HG02623 (cell line): ENCODE measurements around the gene CTCFL.
"Not testable (repeated sequence)": the region's sequence is repeated elsewhere in the genome, so short reads cannot be mapped to it uniquely, and the experiment has no call there.

Experiments
- ATAC-seq: cut with Tn5 transposase; IDR thresholded peaks from one replicate; pipeline ENCODE4 v1.9.1; 2021; ENCODE audit warnings: moderate library complexity; ENCODE audit not compliant: unreplicated experiment

Gene CTCFL

DNA sequence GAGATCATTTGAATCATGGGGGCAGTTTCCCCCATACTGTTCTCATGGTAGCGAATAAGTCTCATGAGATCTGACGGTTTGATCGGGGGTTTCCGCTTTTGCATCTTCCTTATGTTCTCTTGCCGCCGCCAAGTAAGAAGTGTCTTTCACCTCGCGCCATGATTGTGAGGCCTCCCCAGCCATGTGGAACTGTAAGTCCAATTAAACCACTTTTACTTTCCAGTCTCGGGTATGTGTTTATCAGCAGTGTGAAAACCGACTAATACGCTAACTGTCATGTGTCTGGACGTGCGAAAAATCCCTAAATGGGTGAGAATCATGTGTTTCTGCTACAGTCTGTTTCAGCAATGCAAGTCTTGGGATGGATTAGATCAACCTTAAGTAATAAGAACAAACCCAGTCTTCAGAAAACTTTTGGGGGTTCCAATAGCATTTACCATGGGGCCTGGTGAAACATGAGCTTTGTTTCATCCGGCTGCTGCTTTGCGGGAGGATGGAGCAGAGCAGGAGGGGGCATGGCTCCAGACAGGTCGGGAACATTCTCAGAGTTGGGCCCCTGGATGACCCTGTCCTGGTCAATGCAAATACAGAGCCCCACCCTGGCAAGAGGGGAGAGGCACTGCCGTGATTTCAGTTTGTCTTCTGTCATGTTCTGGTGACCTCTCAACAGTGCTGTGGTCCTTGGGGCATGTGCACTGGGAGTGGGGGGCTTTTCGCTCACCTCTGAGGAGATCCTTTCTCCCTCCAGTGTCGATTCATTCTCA lies 41.5 kb downstream of the CTCFL start:
- ATAC-seq: peak; percentile 34

DNA sequence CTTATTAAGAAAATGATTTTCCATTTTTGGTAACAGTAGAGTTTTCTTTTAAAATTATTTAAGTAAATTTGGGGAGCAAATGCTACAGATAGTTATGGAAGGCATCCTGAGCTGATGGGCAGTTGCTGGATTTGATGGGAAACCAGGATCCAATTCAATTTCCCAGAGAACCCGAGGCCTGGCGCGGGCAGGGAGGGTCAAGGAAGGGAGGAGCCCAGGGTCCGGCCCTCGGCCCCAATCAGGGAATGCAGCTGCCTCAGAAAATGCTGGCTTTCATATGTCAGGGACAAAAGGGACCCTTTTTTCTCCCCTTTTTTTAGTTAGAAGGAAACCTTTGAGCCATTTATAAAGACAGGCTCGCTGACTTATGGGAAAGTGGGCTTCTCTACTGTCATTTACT lies 42.1 kb downstream of the CTCFL start:
- ATAC-seq: no peak

DNA sequence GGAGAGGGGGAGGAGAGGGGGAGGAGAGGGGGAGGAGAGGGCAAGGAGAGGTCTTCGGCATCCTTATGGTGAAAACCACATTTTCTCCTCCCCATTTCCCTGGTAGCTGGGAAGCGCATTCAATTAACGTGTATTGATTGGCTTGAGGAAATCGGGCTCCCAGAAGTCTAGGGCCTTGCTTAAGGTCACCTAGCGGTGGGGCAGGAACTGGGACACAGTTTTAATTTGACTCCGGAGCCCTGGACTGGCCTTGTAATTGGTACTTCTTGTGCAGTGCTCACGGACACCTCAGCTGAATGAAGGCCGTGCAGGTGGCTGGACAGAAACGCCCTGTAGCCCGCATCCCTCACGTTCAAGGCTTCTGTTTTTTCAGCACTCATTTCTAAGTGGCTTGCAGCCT lies 42.8 kb downstream of the CTCFL start:
- no peak for ATAC-seq

DNA sequence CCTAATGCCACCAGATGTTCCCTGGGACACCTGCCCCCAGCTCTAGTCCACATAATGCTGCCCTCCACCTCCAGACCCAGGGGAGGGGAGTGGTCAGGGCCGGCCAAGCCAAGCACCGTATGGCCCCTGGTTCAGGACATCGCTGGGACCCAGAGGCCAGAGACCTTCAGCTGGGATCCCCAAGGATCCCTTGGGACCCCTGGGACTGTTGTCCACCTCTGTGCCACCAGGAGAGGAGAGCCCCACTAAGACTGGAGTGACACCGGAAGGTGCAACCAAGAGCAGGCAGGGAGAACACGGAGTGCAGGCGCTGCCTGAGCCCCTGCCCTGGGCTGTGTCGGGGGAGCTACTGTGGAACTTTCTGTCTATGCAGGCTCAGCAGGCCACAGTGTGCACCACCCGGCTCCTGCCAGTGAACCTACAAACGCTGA lies 43.6 kb downstream of the CTCFL start:
- ATAC-seq: peak; percentile 10

DNA sequence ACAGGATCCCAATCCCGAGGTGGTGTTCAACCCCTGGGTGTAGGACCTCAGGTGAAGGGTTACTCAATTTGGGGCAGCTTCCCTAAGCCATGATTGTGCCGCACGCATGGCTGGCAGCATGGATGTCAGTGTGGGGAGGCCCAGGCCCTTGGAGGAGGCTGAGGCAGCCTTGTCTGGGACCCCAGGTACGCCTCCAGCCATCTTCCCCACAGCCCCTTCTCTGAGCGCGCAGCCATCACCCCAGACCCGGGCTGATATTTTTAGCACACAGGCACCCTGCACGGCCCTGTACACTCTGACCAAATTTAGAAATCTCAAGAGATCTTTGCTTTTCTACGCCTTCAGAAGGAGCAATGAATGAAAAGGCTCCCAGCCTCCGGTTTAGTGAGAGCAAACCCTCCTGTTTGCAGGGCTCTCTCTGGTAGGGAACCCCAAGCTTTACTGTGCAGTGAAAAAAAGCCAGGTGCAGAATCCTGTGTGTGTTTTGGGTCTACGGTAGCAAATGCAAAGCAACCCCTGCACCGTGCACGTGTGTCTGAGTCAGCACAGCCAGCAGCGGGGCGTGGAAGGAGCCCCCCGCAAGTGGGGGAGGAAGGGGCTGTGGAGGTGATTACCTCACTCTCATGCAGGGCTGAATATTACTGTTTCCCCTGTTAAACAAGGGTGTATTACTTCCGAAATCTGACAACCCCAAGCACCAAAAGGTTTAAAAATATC lies 44.3 kb downstream of the CTCFL start:
- peak; percentile 43 for ATAC-seq

DNA sequence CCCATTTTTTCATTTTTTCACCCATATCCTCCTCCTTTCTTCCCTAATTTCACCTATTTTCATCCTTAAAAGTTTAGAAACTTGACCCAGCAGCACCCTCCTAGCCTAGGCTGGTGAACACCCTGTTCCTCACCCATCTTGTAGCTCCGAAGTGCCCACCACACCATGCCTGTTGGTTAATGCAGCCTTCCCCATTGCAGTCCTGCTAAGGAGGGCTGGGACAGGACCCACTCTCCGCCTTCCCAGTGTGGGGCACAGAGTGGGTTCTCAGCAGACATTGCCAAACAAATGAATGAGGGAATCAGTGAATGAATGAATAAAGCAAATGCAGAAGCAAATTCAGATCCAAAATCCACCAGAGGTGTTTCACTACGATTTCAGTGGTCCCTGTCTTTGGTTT lies 45.7 kb downstream of the CTCFL start:
- no peak for ATAC-seq

DNA sequence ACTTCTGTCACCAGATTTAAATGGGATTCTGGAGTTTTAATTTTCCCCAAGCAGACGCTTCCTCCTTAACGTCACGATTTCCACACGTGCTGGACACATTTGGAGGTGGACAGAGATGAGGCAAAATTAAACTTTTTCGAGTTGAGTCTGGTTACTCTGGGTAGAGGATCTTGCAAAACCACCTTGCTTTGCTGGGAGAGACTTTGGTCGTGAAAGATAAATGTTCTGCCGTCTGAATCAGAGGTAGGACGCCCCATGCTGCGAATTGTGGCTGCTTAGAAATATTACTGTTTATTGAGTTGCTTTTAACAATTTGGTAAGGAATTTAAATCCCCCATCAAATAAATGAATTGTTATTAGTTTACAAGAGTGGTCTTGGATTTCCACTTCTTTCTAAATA lies 46.8 kb downstream of the CTCFL start:
- ATAC-seq: no peak

DNA sequence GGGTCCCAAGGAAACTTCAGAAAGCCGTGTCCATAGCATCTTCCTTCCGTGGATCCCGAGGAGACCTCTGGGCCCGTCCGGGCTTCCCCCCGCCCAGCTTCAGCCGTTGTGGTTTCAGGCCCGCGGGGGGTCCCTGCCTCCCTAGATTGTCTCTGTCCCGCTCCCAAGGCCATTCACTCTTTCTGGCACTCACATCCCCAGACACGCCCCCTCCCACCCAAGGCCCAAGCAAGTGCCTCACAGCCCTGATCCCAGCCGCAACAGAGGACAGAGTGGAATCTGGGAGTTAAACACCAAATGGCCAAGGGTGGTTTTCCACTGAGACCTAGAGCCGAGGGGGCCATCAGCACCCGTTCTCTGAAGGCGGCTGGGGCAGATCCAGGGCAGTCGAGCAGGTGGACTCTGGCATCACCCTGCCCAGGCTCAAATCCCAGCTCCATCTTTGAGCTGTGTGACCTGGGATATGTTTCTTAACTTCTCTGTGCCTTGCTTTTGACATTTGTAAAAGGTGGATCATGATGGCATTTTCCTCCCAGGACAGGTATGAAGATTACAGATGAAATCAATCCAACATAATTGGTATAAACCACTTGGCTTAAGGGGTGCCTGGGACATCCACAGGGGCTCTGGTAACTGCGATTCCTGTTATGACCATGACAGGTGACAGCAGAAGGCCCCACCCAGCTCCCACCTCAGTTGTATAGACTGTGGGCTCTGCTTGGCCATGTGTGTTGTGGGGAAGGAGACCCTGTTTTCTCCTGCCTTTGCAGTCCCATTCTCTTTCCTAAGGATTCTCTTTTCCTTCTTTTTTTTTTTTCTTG lies 48.1 kb downstream of the CTCFL start:
- ATAC-seq: no peak

DNA sequence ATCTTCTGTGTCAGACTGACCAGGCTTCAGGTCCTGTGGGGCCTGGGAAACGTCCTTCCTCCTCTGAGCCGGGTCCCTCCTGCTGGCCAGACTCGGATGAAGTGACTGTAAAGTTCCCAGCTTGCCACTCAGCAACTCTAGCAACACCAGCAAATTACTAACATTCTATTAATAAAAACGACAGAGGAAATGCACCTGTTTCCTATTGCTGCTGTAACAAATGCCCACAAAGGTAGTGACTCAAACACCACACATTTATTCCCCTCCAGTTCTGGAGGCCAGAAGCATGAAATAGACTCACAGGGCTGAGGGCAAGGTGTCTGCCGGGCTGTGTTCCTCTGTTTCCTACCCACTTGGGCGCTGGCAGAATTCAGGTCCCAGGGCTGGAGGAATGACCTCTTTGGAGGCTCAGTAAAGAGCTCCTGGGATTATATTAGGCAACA lies 48.8 kb downstream of the CTCFL start:
- ATAC-seq: no peak

DNA sequence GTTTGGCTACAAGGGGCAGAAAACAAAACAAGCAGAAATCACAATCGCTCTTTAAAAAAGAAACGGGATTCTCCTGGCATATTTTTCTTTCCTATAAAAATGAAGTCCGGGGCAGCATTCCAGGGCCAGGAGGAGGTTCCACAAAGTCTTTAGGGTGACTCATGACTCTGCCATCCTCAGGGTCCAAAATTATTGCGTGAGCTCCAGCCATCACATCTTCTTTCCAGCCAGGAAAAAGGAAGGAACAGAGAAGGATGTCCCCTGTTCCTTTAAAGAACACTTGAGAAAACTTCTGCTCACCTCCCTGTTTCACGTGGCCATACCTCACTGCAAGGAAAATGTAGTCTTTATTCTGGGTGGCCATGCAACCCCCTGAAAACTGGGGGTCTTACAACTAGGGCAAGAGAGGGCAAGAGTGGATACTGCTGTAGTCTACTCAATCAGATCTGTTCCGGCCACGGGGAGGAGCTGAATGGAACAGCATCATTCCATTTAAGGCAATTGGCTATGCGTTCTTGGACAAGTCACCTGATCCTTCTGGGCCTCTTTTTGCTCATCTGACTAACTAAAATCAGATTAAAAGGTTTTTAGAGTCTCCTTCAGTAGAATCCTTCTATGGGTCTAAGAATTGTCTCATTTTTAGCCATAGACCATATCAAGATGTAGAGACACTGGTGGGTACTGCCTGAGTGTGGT lies 49.4 kb downstream of the CTCFL start:
- ATAC-seq: no peak

DNA sequence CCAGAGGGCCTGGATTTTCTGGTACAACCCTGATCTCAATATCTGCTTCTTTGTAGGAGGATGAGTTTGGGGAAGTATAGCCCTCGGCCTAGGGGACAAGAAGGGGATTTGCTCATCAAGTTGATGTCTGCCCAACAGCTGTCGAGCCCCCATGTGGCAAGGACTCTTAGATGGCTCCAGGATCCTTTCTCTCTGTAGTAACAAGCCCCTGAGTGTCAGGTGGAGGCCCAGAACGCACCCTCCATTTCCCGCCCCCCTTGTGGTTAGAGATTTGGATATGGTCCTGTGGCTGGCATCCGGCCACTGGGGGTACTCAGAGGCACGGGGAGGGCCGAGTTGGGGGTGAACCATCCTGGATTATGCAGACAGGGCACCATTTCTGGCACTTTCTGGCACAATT lies 50.1 kb downstream of the CTCFL start:
- ATAC-seq: no peak

DNA sequence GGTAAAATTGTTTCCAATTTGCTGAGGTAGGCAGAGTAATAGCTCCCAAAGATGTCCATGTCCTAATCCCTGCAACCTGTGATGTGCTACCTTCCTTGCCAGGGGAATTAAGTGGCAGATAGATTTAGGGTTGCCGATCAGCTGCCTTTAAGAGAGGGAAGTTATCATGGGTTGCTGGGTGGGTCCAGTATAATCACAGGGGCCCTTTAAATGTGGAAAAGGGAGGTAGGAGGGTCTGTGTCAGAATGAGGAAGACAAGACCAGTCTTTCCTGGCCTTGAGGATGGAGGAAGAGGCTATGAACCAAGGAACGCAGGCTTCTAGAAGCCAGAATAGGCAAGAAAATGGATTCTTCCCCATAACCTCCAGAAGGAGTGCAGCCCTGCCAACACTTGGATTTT lies 50.7 kb downstream of the CTCFL start:
- no peak for ATAC-seq

DNA sequence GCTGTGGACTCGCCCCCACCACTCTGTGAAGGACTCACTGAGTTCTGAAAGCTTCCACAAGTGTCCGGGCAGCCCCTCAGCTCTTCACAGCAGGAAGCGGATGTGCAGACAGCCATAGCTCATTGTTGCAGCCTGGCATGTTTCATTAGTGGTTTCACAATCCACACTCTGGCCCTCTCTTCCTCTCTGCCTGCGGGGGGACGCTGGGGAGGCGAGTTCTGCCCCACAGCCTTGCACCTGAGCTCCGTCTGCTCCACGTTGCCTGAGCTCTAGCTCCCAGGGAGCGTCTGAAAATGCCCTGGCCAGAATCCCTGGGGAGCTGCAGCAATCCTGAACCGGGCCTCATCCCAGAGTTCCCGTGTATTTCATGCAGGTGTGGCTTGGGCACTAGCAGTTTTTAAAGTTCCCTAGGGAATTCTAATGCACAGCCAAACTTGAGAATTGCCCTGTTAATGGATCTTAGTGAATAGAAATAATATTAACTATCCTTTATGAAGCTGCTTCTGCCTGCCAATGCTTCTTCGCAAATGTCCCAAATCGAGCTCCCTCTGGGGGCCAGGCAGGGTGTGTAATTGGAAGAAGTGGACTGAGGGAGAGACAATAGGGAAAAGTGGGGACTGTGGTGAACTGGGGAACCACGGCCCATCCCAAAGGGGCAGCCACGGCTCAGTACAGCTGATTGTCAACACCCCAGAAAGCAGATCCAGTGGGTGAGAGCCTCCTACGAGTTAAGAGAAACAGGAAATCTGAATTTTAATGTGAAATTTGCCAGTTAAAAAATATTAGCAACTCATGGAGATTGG lies 51.5 kb downstream of the CTCFL start:
- ATAC-seq: peak; percentile 53

DNA sequence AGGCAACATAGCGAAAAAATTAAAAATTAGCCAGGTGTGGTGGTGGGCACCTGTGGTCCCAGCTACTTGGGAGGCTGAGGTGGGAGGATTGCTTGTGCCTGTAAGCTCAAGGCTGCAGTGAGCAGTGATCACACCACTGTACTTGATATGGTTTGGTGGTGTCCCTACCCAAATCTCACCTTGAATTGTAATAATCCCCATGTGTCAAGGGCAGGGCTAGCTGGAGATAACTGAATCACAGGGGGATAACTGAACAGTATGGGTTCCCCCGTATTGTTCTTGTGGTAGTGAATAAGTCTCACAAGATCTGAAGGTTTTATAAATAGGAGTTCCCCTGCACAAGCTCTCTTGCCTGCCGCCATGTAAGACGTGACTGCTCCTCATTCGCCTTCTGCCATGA lies 52.5 kb downstream of the CTCFL start:
- not testable (repeated sequence) for ATAC-seq

DNA sequence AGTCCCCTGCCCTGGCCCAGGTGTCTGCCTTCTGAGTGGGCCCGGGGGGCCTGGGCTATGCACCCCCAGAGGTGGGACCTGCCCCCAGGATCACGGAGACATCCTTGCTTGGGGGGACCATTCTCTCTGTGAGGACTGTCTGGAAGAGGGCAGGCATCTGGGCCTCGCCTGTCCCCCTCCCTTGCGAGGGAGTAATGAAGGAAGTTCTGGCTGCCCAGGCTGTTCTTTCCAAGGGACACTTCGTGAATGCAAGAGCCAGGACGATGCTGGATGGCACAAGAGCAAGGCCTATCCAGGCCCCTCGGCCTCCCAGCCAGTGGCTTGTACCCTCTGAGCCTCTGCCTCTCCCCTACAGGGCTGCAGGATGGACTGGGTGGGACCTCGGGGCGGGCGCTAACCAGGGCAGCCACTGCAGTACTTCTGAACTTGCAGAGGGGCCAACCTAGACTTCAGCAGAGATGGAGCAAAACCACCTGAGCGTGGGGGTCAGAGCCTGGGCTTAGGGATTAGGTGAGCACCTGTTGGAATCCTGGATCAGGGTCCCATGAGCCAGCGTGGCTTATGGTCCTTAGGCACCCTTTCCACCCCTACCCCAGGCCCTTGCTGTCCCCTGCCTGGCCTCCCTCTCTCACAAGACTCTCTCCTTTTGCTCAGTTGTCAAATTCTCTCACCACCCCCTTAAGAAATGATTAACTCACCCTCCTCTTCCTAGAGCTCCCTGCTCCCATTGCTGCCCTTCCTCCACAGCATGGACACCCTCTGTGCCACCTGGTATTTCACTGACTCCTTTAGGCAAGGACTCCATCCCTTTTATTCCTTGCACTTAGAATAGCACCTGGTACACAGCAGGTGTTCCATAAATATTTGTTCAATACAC lies 53.2 kb downstream of the CTCFL start:
- ATAC-seq: no peak

DNA sequence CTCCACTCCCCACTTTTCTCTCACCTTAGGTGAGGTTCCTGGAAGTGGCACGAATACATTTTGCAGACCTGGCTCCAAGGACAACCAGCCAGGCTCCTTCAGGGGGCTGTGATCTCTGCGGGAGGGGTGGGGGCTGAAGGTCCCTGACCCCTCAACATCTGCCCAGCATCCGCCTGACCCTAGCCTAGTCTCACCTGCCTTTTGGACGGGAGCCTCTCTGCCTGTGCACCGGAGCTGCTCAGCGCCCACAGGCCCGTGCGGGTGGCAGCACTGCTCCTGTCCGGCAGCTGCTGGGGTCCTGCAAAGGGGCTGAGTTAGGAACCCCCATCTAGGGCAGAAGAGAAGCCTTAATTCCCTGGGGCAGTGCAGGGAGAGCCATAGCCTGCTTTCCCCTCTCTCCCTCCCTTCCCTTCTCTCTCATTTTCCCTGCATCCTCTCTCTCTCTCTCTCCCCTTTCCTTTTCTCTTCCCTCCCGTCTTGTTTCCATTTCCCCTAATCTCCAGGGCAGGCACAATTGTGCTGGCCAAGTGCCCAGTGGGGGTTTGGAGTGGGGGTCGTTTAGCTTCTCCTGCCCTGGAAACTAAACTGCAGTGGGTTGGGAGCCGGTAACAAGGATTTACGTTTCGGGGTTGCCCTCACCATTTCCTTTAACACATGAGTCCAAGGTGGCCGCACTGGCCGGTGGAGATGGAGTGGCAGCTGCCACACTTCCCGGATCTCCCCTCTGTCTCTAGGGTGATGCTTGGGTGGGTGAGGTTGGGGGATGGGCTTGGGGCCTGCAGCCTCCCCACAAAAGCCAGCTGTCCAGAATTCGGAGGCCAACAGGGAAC lies 54.1 kb downstream of the CTCFL start:
- no peak for ATAC-seq

DNA sequence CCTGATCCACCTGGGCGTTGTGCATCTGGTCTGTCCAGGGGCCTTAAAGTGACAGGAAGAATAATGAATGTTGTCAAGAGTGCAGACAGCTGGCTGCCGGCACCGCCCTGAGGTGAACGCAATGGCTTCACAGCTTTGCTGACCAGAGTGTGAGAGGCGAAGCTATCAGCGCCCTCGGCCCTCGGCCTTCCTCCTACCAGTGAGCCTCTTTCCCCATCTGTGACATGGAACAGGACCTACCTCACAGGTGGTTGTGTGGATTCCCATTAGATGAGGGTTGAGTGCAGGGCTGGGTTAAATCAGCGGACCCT lies 54.8 kb downstream of the CTCFL start:
- no peak for ATAC-seq

DNA sequence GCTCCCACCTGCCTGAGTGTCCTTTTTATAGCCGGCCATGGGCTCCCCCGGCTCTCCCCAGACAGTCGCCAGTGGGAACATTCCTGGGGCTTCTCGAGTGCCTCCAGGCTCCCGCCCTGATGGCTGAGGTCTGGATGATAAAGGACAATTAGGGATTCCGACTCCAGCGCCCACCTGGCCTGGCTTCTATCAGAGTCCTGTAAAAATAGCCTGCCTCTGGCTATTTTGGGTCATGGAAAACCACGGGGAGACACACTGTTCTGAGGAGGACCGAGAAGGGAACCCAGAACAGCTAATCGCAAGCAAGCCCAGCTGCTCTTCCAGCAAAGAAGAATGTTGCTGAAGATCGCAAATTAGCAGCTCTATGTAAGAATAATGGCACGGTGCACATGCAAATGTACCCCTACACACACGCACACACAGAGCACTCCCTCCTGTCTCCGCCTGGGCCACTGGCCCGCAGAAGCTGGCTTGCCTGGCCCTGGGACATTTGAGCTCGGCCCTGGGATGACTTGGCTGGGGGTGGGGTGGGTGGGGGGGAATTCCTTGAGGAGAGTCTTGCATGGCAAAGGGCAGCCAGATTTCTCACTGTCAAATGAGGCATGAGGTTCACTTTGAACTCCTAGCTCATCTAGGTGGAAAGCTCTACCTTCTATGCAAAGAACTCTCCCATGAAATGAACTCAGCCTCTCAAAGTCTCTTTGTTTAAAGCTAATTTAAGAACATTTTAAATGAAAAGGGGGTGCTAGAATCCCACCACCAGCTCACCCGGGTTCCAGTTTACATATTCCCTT lies 55.3 kb downstream of the CTCFL start:
- ATAC-seq: no peak
